WTC11 (cell line): ENCODE measurements around the gene GPNMB.

ENCODE experiments used
- ARID4B ChIP-seq: sonication (generic); formaldehyde crosslinking; IDR thresholded peaks from 2 replicates; pipeline ENCODE4 v1.8.0; 2023; ENCODE audit warnings: missing genetic modification reagents, mild to moderate bottlenecking, borderline replicate concordance
- CTCF ChIP-seq: fragments of 200-600 bp; IDR thresholded peaks from 2 replicates; pipeline ENCODE4 v1.8.0; 2022; ENCODE audit warnings: antibody characterized with exemption
- IRF2 ChIP-seq: sonication (generic); formaldehyde crosslinking; IDR thresholded peaks from 2 replicates; pipeline ENCODE4 v1.8.0; 2022; ENCODE audit warnings: low read depth, missing genetic modification reagents, borderline replicate concordance
- JUN ChIP-seq: sonication (generic); formaldehyde crosslinking; IDR thresholded peaks from 2 replicates; pipeline ENCODE4 v1.8.0; 2023; ENCODE audit warnings: mild to moderate bottlenecking, missing genetic modification reagents
- MYBL2 ChIP-seq: sonication (generic); formaldehyde crosslinking; IDR thresholded peaks from 2 replicates; pipeline ENCODE4 v1.8.1; 2023; ENCODE audit warnings: mild to moderate bottlenecking, moderate library complexity, missing genetic modification reagents
- SP1 ChIP-seq: sonication (generic); formaldehyde crosslinking; conservative IDR thresholded peaks from 2 replicates; pipeline ENCODE4 v1.8.1; 2022; ENCODE audit warnings: missing genetic modification reagents
- TEAD4 ChIP-seq: sonication (generic); formaldehyde crosslinking; IDR thresholded peaks from 2 replicates; pipeline ENCODE4 v1.8.0; 2022; ENCODE audit warnings: mild to moderate bottlenecking, missing genetic modification reagents
- USF1 ChIP-seq: sonication (generic); formaldehyde crosslinking; IDR thresholded peaks from 2 replicates; pipeline ENCODE4 v1.8.0; 2022; ENCODE audit warnings: mild to moderate bottlenecking, missing genetic modification reagents
- ZNF138 ChIP-seq: sonication (generic); formaldehyde crosslinking; conservative IDR thresholded peaks from 2 replicates; pipeline ENCODE4 v1.8.1; 2022; ENCODE audit warnings: mild to moderate bottlenecking, moderate library complexity, missing genetic modification reagents
- ZNF317 ChIP-seq: sonication (generic); formaldehyde crosslinking; IDR thresholded peaks from 2 replicates; pipeline ENCODE4 v1.8.1; 2023; ENCODE audit warnings: low read depth, mild to moderate bottlenecking, moderate library complexity, missing genetic modification reagents, borderline replicate concordance
- TF ChIP-seq, protein P1 (sequence below): sonication (generic); formaldehyde crosslinking; IDR thresholded peaks from 2 replicates; pipeline ENCODE4 v1.8.1; 2023; ENCODE audit warnings: mild to moderate bottlenecking, missing genetic modification reagents

DNA sequence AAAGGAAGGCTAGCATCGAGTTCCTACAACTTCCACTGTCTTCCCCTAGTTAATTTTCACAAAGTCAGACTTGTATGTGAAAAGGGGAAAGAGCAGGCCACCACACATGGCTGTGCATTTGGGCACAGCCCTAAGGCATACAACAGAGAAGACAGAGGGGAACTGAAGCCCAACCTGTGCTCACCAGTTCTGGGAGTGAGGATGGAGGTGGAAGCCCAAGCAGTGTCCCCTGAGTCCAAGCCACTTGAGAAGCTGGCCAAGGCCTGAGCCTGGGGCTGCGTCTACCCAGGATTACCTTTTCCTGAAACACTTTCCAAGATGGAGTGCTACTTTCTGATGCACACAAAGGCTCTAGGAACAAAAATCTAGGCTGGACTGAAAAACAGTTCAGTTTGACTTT is 20.3 kb downstream of the GPNMB start:
- TF ChIP-seq ZNF317 (CRISPR knock-in tag) (no peak), ARID4B (CRISPR knock-in tag) (no peak), MYBL2 (CRISPR knock-in tag) (no peak), CTCF (no peak), ZNF138 (CRISPR knock-in tag) (no peak), IRF2 (CRISPR knock-in tag) (no peak), USF1 (CRISPR knock-in tag) (no peak), SP1 (no peak), TEAD4 (CRISPR knock-in tag) (no peak), JUN (CRISPR knock-in tag) (no peak)
- TF ChIP-seq, protein P1, sequence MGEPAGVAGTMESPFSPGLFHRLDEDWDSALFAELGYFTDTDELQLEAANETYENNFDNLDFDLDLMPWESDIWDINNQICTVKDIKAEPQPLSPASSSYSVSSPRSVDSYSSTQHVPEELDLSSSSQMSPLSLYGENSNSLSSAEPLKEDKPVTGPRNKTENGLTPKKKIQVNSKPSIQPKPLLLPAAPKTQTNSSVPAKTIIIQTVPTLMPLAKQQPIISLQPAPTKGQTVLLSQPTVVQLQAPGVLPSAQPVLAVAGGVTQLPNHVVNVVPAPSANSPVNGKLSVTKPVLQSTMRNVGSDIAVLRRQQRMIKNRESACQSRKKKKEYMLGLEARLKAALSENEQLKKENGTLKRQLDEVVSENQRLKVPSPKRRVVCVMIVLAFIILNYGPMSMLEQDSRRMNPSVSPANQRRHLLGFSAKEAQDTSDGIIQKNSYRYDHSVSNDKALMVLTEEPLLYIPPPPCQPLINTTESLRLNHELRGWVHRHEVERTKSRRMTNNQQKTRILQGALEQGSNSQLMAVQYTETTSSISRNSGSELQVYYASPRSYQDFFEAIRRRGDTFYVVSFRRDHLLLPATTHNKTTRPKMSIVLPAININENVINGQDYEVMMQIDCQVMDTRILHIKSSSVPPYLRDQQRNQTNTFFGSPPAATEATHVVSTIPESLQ (CRISPR knock-in tag) = no peak
